ENCODE measurements around the gene COX6A2. TPM values are rescaled to one million over a fixed set of nuclear protein-coding genes. Genes with fewer than 3 reads are reported as not detected.

COX6A2 gene
- total RNA-seq, 4 donors from 2014 or later = not detected

- 85% methylated on average over 9 of the region's 10 CpGs for WGBS
- Histone ChIP-seq H3K27ac (no peak overlapping the region), H3K36me3 (peaks cover 43% of the 10 kb centered on the region)
Observed at GRCh38 chr16:31461201-31461920, 33.2 kb upstream of the COX6A2 start.

DNA sequence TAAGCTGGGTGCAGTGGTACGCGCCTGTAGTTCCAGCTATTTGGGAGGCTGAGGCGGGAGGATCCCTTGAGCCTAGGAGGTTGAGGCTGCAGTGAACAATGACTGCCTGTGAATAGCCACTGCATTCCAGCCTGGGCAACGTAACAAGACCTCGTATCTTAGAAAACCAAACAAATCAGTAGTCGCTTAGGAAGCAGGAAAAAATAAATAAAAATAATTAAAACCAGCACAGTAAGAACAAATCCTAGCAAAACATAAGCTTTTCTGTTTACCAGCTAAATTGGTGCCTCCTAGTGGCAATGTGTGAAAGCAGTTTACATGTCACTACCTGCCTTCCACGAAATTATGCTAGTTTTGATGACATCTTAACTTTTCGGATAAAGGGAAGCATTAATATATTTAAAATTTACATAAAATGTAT, 32.4 kb upstream of the COX6A2 start:
- 35% methylated on average over 8 of the region's 8 CpGs for WGBS
- Histone ChIP-seq H3K27me3 (no peaks in the 10 kb centered on the region), H3K4me3 (peak overlapping the region; percentile 93), H3K4me1 (peaks cover 43% of the 10 kb centered on the region), H3K27ac (no peak overlapping the region), H3K36me3 (peaks cover 35% of the 10 kb centered on the region), H3K9me3 (no peaks in the 10 kb centered on the region)
- no peak for TF ChIP-seq POLR2A (IDR thresholded peaks at IDR 0.05)
- peak; percentile 44 to 50 for TF ChIP-seq CTCF (IDR thresholded peaks at IDR 0.05)
- peak in 1 of 2 donors; percentile 70 for DNase-seq (ENCODE audit: low spot score in 2 of 2)

More at GRCh38 chr16:31461201-31461920, 33.2 kb upstream of the COX6A2 start:
- TF ChIP-seq POLR2AphosphoS5 (IDR thresholded peaks at IDR 0.05) = no peak
- no peak for TF ChIP-seq CTCF (IDR thresholded peaks at IDR 0.05)
- TF ChIP-seq POLR2A (IDR thresholded peaks at IDR 0.05) = no peak
- Histone ChIP-seq H3K4me3 (no peak overlapping the region), H3K27me3 (no peaks in the 10 kb centered on the region), H3K4me1 (peaks cover 35% of the 10 kb centered on the region), H3K9me3 (no peaks in the 10 kb centered on the region)
- DNase-seq (ENCODE audit: low spot score in 2 of 2) = peak in 1 of 2 donors; percentile 60

- Histone ChIP-seq H3K36me3 (peaks cover 29% of the 10 kb centered on the region), H3K4me1 (peaks cover 50% of the 10 kb centered on the region), H3K27me3 (no peaks in the 10 kb centered on the region), H3K4me3 (peak overlapping the region; percentile 93), H3K27ac (peak overlapping the region; percentile 100), H3K9me3 (no peaks in the 10 kb centered on the region)
- TF ChIP-seq EP300 (IDR thresholded peaks at IDR 0.05) = no peak
- no peak for TF ChIP-seq CTCF (IDR thresholded peaks at IDR 0.05)
- TF ChIP-seq POLR2A (IDR thresholded peaks at IDR 0.05) = no peak
- no peak for TF ChIP-seq POLR2AphosphoS5 (IDR thresholded peaks at IDR 0.05)
- WGBS = 6% methylated on average over 15 of the region's 61 CpGs
- peak; percentile 100 for DNase-seq (ENCODE audit: low spot score in 2 of 2)
Observed at GRCh38 chr16:31459687-31460581, 31.8 kb upstream of the COX6A2 start.

GRCh38 chr16:31458844-31459686, 30.9 kb upstream of the COX6A2 start, which contains the start of gene ARMC5:
TSS of gene ARMC5 (plus strand) at chr16:31459501. CDS start at chr16:31459525, 24 bp downstream.
- Histone ChIP-seq H3K4me3 (peak within 1 kb of the TSS; percentile 93), H3K27me3 (no peaks in the 10 kb centered on the region), H3K36me3 (peaks cover 20% of the 10 kb centered on the region), H3K9me3 (no peaks in the 10 kb centered on the region), H3K27ac (peak within 1 kb of the TSS; percentile 100), H3K4me1 (peaks cover 58% of the 10 kb centered on the region)
- peak in 2 of 3 donors; percentile 64 to 96 for TF ChIP-seq POLR2AphosphoS5 (IDR thresholded peaks at IDR 0.05)
- TF ChIP-seq CTCF (IDR thresholded peaks at IDR 0.05) = peak; percentile 40 to 50
- TF ChIP-seq EP300 (IDR thresholded peaks at IDR 0.05) = no peak
- TF ChIP-seq POLR2A (IDR thresholded peaks at IDR 0.05) = peak; percentile 64
- peak; percentile 99 for DNase-seq (ENCODE audit: low spot score in 2 of 2)
- WGBS = 0% methylated on average over 12 of the region's 91 CpGs

Measured in suprapubic skin (tissue), 4 donors.